HCT116 (cell line): ENCODE measurements around the gene PDE4D. TPM values are rescaled to one million over a fixed set of nuclear protein-coding genes. Genes with fewer than 3 reads are reported as not detected.

Experiments
- ATAC-seq: fragments of 200-7000 bp; cut with Tn5 transposase; 2 replicates; pipeline ENCODE4 v1.9.1; 2020; ENCODE audit warnings: mild to moderate bottlenecking, moderate library complexity
- BruUV-seq: library from RNA; stranded (reverse); fragments of 400-500 nt; replicated peaks from 2 replicates; lab custom pipeline; 2021; lab: Mats Ljungman, UMichigan
- CTCF ChIA-PET: fragments of 300-600 bp; sonication (Branson Sonifier 250); formaldehyde crosslinking; loops from one replicate; lab custom pipeline; 2021; ENCODE audit warnings: antibody characterized with exemption; lab: Charles Lee
- POLR2A ChIA-PET: fragments of 300-600, 350-600 bp; sonication (Branson Sonifier 250); formaldehyde crosslinking; loops from one replicate; lab custom pipeline; 2021; ENCODE audit warnings: antibody characterized with exemption; lab: Charles Lee
- RAD21 ChIA-PET, 2 experiments: fragments of 300-600 bp; sonication (Branson Sonifier 250); formaldehyde crosslinking; loops; one replicate each; lab custom pipeline; 2023; ENCODE audit warnings: low total read pairs in 2 of 2; ENCODE audit not compliant: uncharacterized antibody in 2 of 2, unreplicated experiment in 2 of 2, low non-redundant PET in 1 of 2; lab: Charles Lee
- DNase-seq: peaks from one replicate; pipeline ENCODE4 v3.0.0-alpha.2; 2010; ENCODE audit warnings: low read depth, low spot score
- H2AFZ ChIP-seq: fragments of 200-600 bp; shearing (Covaris generic), sonication (generic); 2 replicates; pipeline ENCODE4 v1.6.1; 2017; ENCODE audit warnings: low read depth, mixed run types, mixed read lengths, antibody characterized with exemption, low read length; ENCODE audit not compliant: poor library complexity, severe bottlenecking
- H3K27ac ChIP-seq: 2 replicates; pipeline ENCODE4 v1.5.1; 2012; ENCODE audit warnings: low read depth, low read length
- H3K27me3 ChIP-seq: fragments of 200-600 bp; sonication (generic); 2 replicates; pipeline ENCODE4 v1.6.1; 2016; ENCODE audit warnings: mixed run types, low read length, mixed read lengths; ENCODE audit not compliant: insufficient read depth
- H3K36me3 ChIP-seq, 2 experiments: fragments of 200-500 bp in 1 of 2; fragments of 200-600 bp in 1 of 2; sonication (Bioruptor generic) in 1 of 2; sonication (generic) in 1 of 2; 2 replicates each; pipeline versions ENCODE4 v1.5.1 to v1.6.1; 2014 to 2016; ENCODE audit warnings: low read length in 2 of 2, inconsistent platforms in 1 of 2, mixed read lengths in 1 of 2, mixed run types in 1 of 2; ENCODE audit not compliant: insufficient read depth in 2 of 2, control insufficient read depth in 1 of 2
- H3K4me1 ChIP-seq, 2 experiments: fragments of 200-600 bp in 1 of 2; sonication (generic) in 1 of 2; 2 replicates each; pipeline versions ENCODE4 v1.5.1 to v1.6.1; 2012 to 2017; ENCODE audit warnings: low read length in 2 of 2, inconsistent platforms in 1 of 2, mild to moderate bottlenecking in 1 of 2, mixed read lengths in 1 of 2, mixed run types in 1 of 2, moderate library complexity in 1 of 2; ENCODE audit not compliant: insufficient read depth in 2 of 2, control insufficient read depth in 1 of 2
- H3K4me2 ChIP-seq: fragments of 200-600 bp; sonication (generic); 2 replicates; pipeline ENCODE4 v1.6.1; 2017; ENCODE audit warnings: mixed run types, low read length, mixed read lengths
- H3K4me3 ChIP-seq, 2 experiments: fragments of 200-600 bp in 1 of 2; sonication (generic) in 1 of 2; replicated peaks in 1 of 2; 2 replicates each; pipeline ENCODE4 v1.5.1; 2011 to 2016; ENCODE audit warnings: low read length in 2 of 2, control low read depth in 1 of 2, low read depth in 1 of 2, mild to moderate bottlenecking in 1 of 2, mixed read lengths in 1 of 2, mixed run types in 1 of 2
- H3K79me2 ChIP-seq: fragments of 200-600 bp; sonication (generic); 2 replicates; pipeline ENCODE4 v1.6.1; 2017; ENCODE audit warnings: mild to moderate bottlenecking, mixed run types, low read length, moderate library complexity, mixed read lengths; ENCODE audit not compliant: insufficient read depth
- H3K9ac ChIP-seq: fragments of 200-600 bp; sonication (generic); 2 replicates; pipeline ENCODE4 v1.6.1; 2016; ENCODE audit warnings: low read length, mixed read lengths
- H3K9me2 ChIP-seq: fragments of 200-600 bp; sonication (generic), shearing (Covaris generic); 2 replicates; pipeline ENCODE4 v1.6.1; 2017; ENCODE audit warnings: mixed run types, mild to moderate bottlenecking, moderate library complexity; ENCODE audit not compliant: insufficient read depth
- H3K9me3 ChIP-seq, 2 experiments: fragments of 200-500 bp in 1 of 2; fragments of 200-600 bp in 1 of 2; sonication (Bioruptor generic) in 1 of 2; sonication (generic) in 1 of 2; 2 replicates each; pipeline ENCODE4 v1.6.1; 2014 to 2017; ENCODE audit warnings: low read length in 2 of 2, mixed read lengths in 2 of 2, inconsistent platforms in 1 of 2, low read depth in 1 of 2, mild to moderate bottlenecking in 1 of 2, mixed run types in 1 of 2, moderate library complexity in 1 of 2; ENCODE audit not compliant: control insufficient read depth in 1 of 2, insufficient read depth in 1 of 2
- H4K20me1 ChIP-seq: fragments of 200-600 bp; sonication (generic), shearing (Covaris generic); 2 replicates; pipeline ENCODE4 v1.6.1; 2017; ENCODE audit warnings: mixed run types, mild to moderate bottlenecking, moderate library complexity; ENCODE audit not compliant: insufficient read depth
- CBX3 ChIP-seq: IDR thresholded peaks from 2 replicates; pipeline ENCODE4 v1.6.1; 2012; ENCODE audit warnings: low read depth
- ELF1 ChIP-seq: IDR thresholded peaks from 2 replicates; pipeline ENCODE4 v1.6.1; 2012; ENCODE audit warnings: low read depth, borderline replicate concordance
- EZH2 ChIP-seq: fragments of 200-600 bp; sonication (generic); IDR thresholded peaks from 2 replicates; pipeline ENCODE4 v1.6.1; 2017; ENCODE audit warnings: antibody characterized with exemption, mixed run types
- EZH2phosphoT487 ChIP-seq: fragments of 200-600 bp; IDR thresholded peaks from 2 replicates; pipeline ENCODE4 v1.6.1; 2018; ENCODE audit warnings: antibody characterized with exemption, borderline replicate concordance
- FOSL1 ChIP-seq: IDR thresholded peaks from 2 replicates; pipeline ENCODE4 v1.6.1; 2012; ENCODE audit warnings: low read depth
- JUND ChIP-seq: IDR thresholded peaks from 2 replicates; pipeline ENCODE4 v1.6.1; 2012
- POLR2A ChIP-seq: IDR thresholded peaks from 2 replicates; pipeline ENCODE4 v1.7.0; 2011; ENCODE audit warnings: borderline replicate concordance; ENCODE audit not compliant: insufficient read depth, insufficient read length; ENCODE audit errors: extremely low read depth
- POLR2AphosphoS5 ChIP-seq: IDR thresholded peaks from 2 replicates; pipeline ENCODE4 v1.6.1; 2011; ENCODE audit warnings: mild to moderate bottlenecking, low read depth, low read length, moderate library complexity
- SP1 ChIP-seq: IDR thresholded peaks from 2 replicates; pipeline ENCODE4 v1.6.1; 2012; ENCODE audit warnings: low read depth
- SRF ChIP-seq: IDR thresholded peaks from 2 replicates; pipeline ENCODE4 v1.6.1; 2012; ENCODE audit warnings: low read depth
- TCF7L2 ChIP-seq: IDR thresholded peaks from 2 replicates; pipeline ENCODE4 v1.7.0; 2011; ENCODE audit warnings: borderline replicate concordance, inconsistent platforms; ENCODE audit not compliant: insufficient read depth, insufficient read length; ENCODE audit errors: extremely low read depth
- YY1 ChIP-seq: IDR thresholded peaks from 2 replicates; pipeline ENCODE4 v1.6.1; 2011; ENCODE audit warnings: low read length, low read depth, moderate library complexity, mild to moderate bottlenecking; ENCODE audit not compliant: insufficient replicate concordance; ENCODE audit errors: extremely low read depth
- ZFX ChIP-seq: fragments of 450-650 bp; IDR thresholded peaks from 2 replicates; pipeline ENCODE4 v1.6.1; 2017
- intact Hi-C: fragments of 100-400 bp; cut with micrococcal nuclease; formaldehyde crosslinking; loops from 2 replicates; pipeline ENCODE4 v1.10.0; 2022
- total RNA-seq: library from RNA; stranded (reverse); gene quantifications from one replicate; pipeline ENCODE4 v1.2.1, GENCODE V29; 2021; ENCODE audit not compliant: unreplicated experiment
- TF ChIP-seq, protein P1 (sequence below), 3 experiments: fragments of 200-600 bp in 1 of 3; sonication (generic) in 1 of 3; IDR thresholded peaks in 2 of 3; conservative IDR thresholded peaks in 1 of 3; 2 replicates each; pipeline ENCODE4 v1.5.1; 2012 to 2017; ENCODE audit warnings: low read depth in 2 of 3, low read length in 2 of 3, antibody characterized with exemption in 1 of 3, borderline replicate concordance in 1 of 3, control low read depth in 1 of 3, mild to moderate bottlenecking in 1 of 3, mixed read lengths in 1 of 3, mixed run types in 1 of 3, moderate library complexity in 1 of 3; ENCODE audit not compliant: insufficient read depth in 1 of 3
- TF ChIP-seq, protein P2 (sequence below): IDR thresholded peaks from 2 replicates; pipeline ENCODE4 v1.6.1; 2012

The PDE4D gene
- total RNA-seq, 1 experiment from 2014 or later, result 1.1 TPM

DNA sequence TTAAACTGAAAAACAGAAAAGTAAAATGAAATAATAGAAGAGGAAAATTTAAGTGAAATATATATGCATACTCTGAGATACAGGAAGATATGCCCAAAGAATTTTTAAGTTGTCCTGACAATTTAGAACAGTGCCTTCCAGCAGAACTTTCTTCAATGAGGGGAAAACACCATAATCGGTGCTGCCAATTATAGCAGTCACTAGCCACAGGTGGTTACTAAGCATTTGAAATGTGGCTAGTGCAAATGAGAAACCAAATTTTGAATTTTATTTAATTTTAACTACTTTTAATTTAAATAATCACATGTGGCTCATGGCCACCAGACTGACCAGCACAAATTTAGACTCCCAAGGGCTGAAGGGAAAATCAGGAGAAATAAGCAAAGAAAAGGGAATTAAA is 900.1 kb downstream of the PDE4D start:
- CTCF ChIA-PET, result no interaction called here

DNA sequence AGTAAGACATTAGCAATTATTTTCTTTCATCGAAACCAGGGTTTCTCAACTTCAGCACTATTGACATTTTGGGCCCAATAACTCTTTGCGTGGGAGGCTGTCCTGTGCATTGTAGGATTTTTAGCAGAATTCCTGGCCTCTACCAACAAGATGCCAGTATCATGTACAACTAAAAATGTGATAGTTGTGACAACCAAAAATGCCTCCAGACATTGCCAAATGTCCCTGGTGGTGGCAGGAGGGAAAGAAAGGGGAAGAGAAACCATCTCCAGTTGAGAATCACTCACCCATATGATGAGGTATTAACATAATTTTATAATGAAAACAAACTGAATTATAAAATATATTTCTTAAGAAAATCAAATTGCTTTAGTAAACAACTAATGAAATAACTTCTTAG is 904.6 kb downstream of the PDE4D start:
- intact Hi-C loops, result no loop called here
- Histone ChIP-seq H3K27me3 (no peaks in the 10 kb centered on the region), H3K4me1 (no peaks in the 10 kb centered on the region), H3K4me3 (no peak overlapping the region), H3K36me3 (no peaks in the 10 kb centered on the region), H3K9me3 (no peaks in the 10 kb centered on the region), H3K79me2 (no peaks in the 10 kb centered on the region), H3K4me2 (no peak overlapping the region), H3K27ac (no peak overlapping the region), H4K20me1 (no peaks in the 10 kb centered on the region), H2AFZ (no peak overlapping the region), H3K9ac (no peak overlapping the region), H3K9me2 (no peaks in the 10 kb centered on the region)
- ChIA-PET CTCF (no interaction called here), RAD21 (no interaction called here), POLR2A (no interaction called here)
- DNase-seq, result no peak
- ATAC-seq, result no peak
- no TSS peak for BruUV-seq
- TF ChIP-seq POLR2AphosphoS5, result no peak
- no peak for TF ChIP-seq EZH2phosphoT487
- no peak for TF ChIP-seq SP1
- TF ChIP-seq, protein P1, sequence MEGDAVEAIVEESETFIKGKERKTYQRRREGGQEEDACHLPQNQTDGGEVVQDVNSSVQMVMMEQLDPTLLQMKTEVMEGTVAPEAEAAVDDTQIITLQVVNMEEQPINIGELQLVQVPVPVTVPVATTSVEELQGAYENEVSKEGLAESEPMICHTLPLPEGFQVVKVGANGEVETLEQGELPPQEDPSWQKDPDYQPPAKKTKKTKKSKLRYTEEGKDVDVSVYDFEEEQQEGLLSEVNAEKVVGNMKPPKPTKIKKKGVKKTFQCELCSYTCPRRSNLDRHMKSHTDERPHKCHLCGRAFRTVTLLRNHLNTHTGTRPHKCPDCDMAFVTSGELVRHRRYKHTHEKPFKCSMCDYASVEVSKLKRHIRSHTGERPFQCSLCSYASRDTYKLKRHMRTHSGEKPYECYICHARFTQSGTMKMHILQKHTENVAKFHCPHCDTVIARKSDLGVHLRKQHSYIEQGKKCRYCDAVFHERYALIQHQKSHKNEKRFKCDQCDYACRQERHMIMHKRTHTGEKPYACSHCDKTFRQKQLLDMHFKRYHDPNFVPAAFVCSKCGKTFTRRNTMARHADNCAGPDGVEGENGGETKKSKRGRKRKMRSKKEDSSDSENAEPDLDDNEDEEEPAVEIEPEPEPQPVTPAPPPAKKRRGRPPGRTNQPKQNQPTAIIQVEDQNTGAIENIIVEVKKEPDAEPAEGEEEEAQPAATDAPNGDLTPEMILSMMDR (IDR thresholded peaks at IDR 0.05 in 2 of 3, conservative IDR thresholded peaks at IDR 0.05 in 1 of 3; ENCODE audit: borderline replicate concordance in 1 of 3, insufficient read depth in 1 of 3, low read depth in 2 of 3, low read length in 2 of 3), result 0 out of 6 replicates have a peak, but pooled peaks of 1 of the 3 experiments have one; percentile 13
- TF ChIP-seq POLR2A, result no peak
- TF ChIP-seq, all 23 proteins: peak for 1

More for the DNA sequence above, 900.1 kb downstream of the PDE4D start:
- Histone ChIP-seq H3K79me2 (no peaks in the 10 kb centered on the region), H3K4me2 (no peak overlapping the region), H3K9me2 (no peaks in the 10 kb centered on the region), H3K27ac (no peak overlapping the region), H3K4me1 (no peaks in the 10 kb centered on the region), H3K9ac (no peak overlapping the region), H2AFZ (no peak overlapping the region), H4K20me1 (no peaks in the 10 kb centered on the region), H3K4me3 (no peak overlapping the region), H3K27me3 (no peaks in the 10 kb centered on the region), H3K36me3 (no peaks in the 10 kb centered on the region), H3K9me3 (no peaks in the 10 kb centered on the region)
- ChIA-PET POLR2A (no interaction called here), RAD21 (no interaction called here)
- BruUV-seq, result no TSS peak
- TF ChIP-seq CBX3 (no peak), ELF1 (no peak), TCF7L2 (no peak), SRF (no peak), JUND (no peak), YY1 (no peak), EZH2 (no peak), FOSL1 (no peak), EZH2phosphoT487 (no peak), ZFX (no peak)
- TF ChIP-seq, protein P2, sequence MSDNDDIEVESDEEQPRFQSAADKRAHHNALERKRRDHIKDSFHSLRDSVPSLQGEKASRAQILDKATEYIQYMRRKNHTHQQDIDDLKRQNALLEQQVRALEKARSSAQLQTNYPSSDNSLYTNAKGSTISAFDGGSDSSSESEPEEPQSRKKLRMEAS, result no peak
- ATAC-seq, result no peak
- no peak for DNase-seq
- intact Hi-C loops, result no loop called here
